Measurements from ENCODE around the gene SLC39A2. TPM values are rescaled to one million over a fixed set of nuclear protein-coding genes. Genes with fewer than 3 reads are reported as not detected.
A peak's percentile ranks its signal among the peaks of the same experiment; 100 is the strongest.

The SLC39A2 gene
- total RNA-seq, 3 donors from 2014 or later (not counting 1 experiment from before 2014, with no cell fraction given) = not detected

- intact Hi-C loops (cut with micrococcal nuclease) = no loop called here
- H3K4me1 Mint-ChIP-seq = peaks cover 7 to 13% of the 10 kb centered on the region in 2 donors
- peak overlapping the region; percentile 18 for H3K4me3 Mint-ChIP-seq
- no peaks in the 10 kb centered on the region for H3K9me3 Mint-ChIP-seq
- Histone ChIP-seq H3K9me3 (ENCODE audit: control insufficient read depth, insufficient read depth, low read length) (no peaks in the 10 kb centered on the region), H3K36me3 (ENCODE audit: control insufficient read depth, insufficient read depth, low read length) (no peaks in the 10 kb centered on the region), H3K4me3 (ENCODE audit: low read length) (no peak overlapping the region), H3K27ac (ENCODE audit: low read length) (no peak overlapping the region), H3K27me3 (ENCODE audit: control insufficient read depth, insufficient read depth, low read length) (peaks cover 2% of the 10 kb centered on the region), H3K4me1 (ENCODE audit: control insufficient read depth, insufficient read depth, low read length) (peaks cover 23% of the 10 kb centered on the region)
- no peak for TF ChIP-seq CTCF (IDR thresholded peaks at IDR 0.05)
- WGBS (ENCODE audit: insufficient coverage) = 69% methylated on average over 7 of the region's 7 CpGs
- no peak for ATAC-seq
- H3K27me3 Mint-ChIP-seq (ENCODE audit: low read depth in 2 of 2) = peaks cover 0 to 15% of the 10 kb centered on the region in 2 donors
- no peaks in the 10 kb centered on the region for H3K36me3 Mint-ChIP-seq
- H3K27ac Mint-ChIP-seq = peak overlapping the region in 1 of 2 donors; percentile 10
- no peak for DNase-seq
Observed at GRCh38 chr14:21023174-21023573, 24.1 kb downstream of the SLC39A2 start.

- peak overlapping the region; percentile 81 for H3K4me3 ChIP-seq (ENCODE audit: low read length)
- DNase-seq = peak in 1 of 2 donors; percentile 47
- peaks cover 2% of the 10 kb centered on the region for H3K27me3 ChIP-seq (ENCODE audit: control insufficient read depth, insufficient read depth, low read length)
- ATAC-seq = peak in 1 of 3 donors; percentile 7
- intact Hi-C loops (cut with micrococcal nuclease) = no loop called here
- peaks cover 23% of the 10 kb centered on the region for H3K4me1 ChIP-seq (ENCODE audit: control insufficient read depth, insufficient read depth, low read length)
- Mint-ChIP-seq H3K4me3 (peak overlapping the region; percentile 80), H3K36me3 (no peaks in the 10 kb centered on the region), H3K27me3 (ENCODE audit: low read depth in 2 of 2) (peaks cover 0 to 15% of the 10 kb centered on the region in 2 donors), H3K9me3 (no peaks in the 10 kb centered on the region), H3K27ac (peak overlapping the region in 1 of 2 donors; percentile 67), H3K4me1 (peaks cover 7 to 13% of the 10 kb centered on the region in 2 donors)
- no peak overlapping the region for H3K27ac ChIP-seq (ENCODE audit: low read length)
- no peaks in the 10 kb centered on the region for H3K9me3 ChIP-seq (ENCODE audit: control insufficient read depth, insufficient read depth, low read length)
- TF ChIP-seq CTCF (IDR thresholded peaks at IDR 0.05) = no peak
- 27% methylated on average over 17 of the region's 17 CpGs for whole genome bisulfite sequencing (ENCODE audit: insufficient coverage)
- H3K36me3 ChIP-seq (ENCODE audit: control insufficient read depth, insufficient read depth, low read length) = no peaks in the 10 kb centered on the region
Observed at GRCh38 chr14:21023817-21024584, 24.9 kb downstream of the SLC39A2 start.

- peaks cover 0 to 15% of the 10 kb centered on the region in 2 donors for H3K27me3 Mint-ChIP-seq (ENCODE audit: low read depth in 2 of 2)
- no peaks in the 10 kb centered on the region for H3K9me3 Mint-ChIP-seq
- intact Hi-C loops (cut with micrococcal nuclease) = no loop called here
- ATAC-seq (peak; percentile 84 to 90 (median 89)), DNase-seq (peak; percentile 56 to 85)
- Histone ChIP-seq H3K4me3 (ENCODE audit: low read length) (peak within 1 kb of the TSS; percentile 81), H3K27me3 (ENCODE audit: control insufficient read depth, insufficient read depth, low read length) (peaks cover 2% of the 10 kb centered on the region), H3K36me3 (ENCODE audit: control insufficient read depth, insufficient read depth, low read length) (no peaks in the 10 kb centered on the region), H3K4me1 (ENCODE audit: control insufficient read depth, insufficient read depth, low read length) (peaks cover 23% of the 10 kb centered on the region), H3K9me3 (ENCODE audit: control insufficient read depth, insufficient read depth, low read length) (no peaks in the 10 kb centered on the region), H3K27ac (ENCODE audit: low read length) (no peak within 1 kb of the TSS)
- H3K36me3 Mint-ChIP-seq = no peaks in the 10 kb centered on the region
- no peak for TF ChIP-seq CTCF (IDR thresholded peaks at IDR 0.05)
- WGBS (ENCODE audit: insufficient coverage) = 2% methylated on average over 55 of the region's 72 CpGs
- H3K27ac Mint-ChIP-seq = peak within 1 kb of the TSS in 1 of 2 donors; percentile 67
- H3K4me3 Mint-ChIP-seq = peak within 1 kb of the TSS; percentile 84
- peaks cover 7 to 13% of the 10 kb centered on the region in 2 donors for H3K4me1 Mint-ChIP-seq
Observed at GRCh38 chr14:21024585-21025370, 25.7 kb downstream of the SLC39A2 start, which contains the start of gene NDRG2. Gene NDRG2 (minus strand): TSS chr14:21025061. CDS start chr14:21023315, 1,746 bp downstream.
